ENCODE results near the gene TRIM22. TPM values are rescaled to one million over a fixed set of nuclear protein-coding genes. Genes with fewer than 3 reads are reported as not detected.

TRIM22 gene
- total and polyA plus RNA-seq, 2 experiments from 2014 or later = 0.32 TPM; not detected in 1

GRCh38 chr11:5691964-5692361 is 2.4 kb downstream of the TRIM22 start:
- Histone ChIP-seq H3K36me3 (no peaks in the 10 kb centered on the region), H3K27ac (no peak overlapping the region), H3K4me1 (ENCODE audit: low read depth) (no peaks in the 10 kb centered on the region), H3K9me3 (ENCODE audit: low read depth) (no peaks in the 10 kb centered on the region), H3K27me3 (no peaks in the 10 kb centered on the region), H3K4me3 (no peak overlapping the region)
- TF ChIP-seq, protein P1, sequence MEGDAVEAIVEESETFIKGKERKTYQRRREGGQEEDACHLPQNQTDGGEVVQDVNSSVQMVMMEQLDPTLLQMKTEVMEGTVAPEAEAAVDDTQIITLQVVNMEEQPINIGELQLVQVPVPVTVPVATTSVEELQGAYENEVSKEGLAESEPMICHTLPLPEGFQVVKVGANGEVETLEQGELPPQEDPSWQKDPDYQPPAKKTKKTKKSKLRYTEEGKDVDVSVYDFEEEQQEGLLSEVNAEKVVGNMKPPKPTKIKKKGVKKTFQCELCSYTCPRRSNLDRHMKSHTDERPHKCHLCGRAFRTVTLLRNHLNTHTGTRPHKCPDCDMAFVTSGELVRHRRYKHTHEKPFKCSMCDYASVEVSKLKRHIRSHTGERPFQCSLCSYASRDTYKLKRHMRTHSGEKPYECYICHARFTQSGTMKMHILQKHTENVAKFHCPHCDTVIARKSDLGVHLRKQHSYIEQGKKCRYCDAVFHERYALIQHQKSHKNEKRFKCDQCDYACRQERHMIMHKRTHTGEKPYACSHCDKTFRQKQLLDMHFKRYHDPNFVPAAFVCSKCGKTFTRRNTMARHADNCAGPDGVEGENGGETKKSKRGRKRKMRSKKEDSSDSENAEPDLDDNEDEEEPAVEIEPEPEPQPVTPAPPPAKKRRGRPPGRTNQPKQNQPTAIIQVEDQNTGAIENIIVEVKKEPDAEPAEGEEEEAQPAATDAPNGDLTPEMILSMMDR (IDR thresholded peaks at IDR 0.05; ENCODE audit: low read depth, low read length) = no peak
- no peak for DNase-seq (ENCODE audit: low read depth in 1 of 2, low spot score in 1 of 2)

GRCh38 chr11:5694642-5695041 is 5.1 kb downstream of the TRIM22 start:
- TF ChIP-seq, protein P1 (IDR thresholded peaks at IDR 0.05; ENCODE audit: low read depth, low read length) = no peak
- no peak for DNase-seq (ENCODE audit: low read depth in 1 of 2, low spot score in 1 of 2)
- Histone ChIP-seq H3K9me3 (ENCODE audit: low read depth) (no peaks in the 10 kb centered on the region), H3K4me3 (no peak overlapping the region), H3K27me3 (no peaks in the 10 kb centered on the region), H3K4me1 (ENCODE audit: low read depth) (no peaks in the 10 kb centered on the region), H3K27ac (no peak overlapping the region), H3K36me3 (no peaks in the 10 kb centered on the region)

- no peak overlapping the region for H3K27ac ChIP-seq
- H3K4me3 ChIP-seq = no peak overlapping the region
- H3K27me3 ChIP-seq = no peaks in the 10 kb centered on the region
- no peaks in the 10 kb centered on the region for H3K4me1 ChIP-seq (ENCODE audit: low read depth)
- H3K9me3 ChIP-seq (ENCODE audit: low read depth) = no peaks in the 10 kb centered on the region
- TF ChIP-seq, protein P1 (IDR thresholded peaks at IDR 0.05; ENCODE audit: low read depth, low read length) = no peak
- H3K36me3 ChIP-seq = no peaks in the 10 kb centered on the region
- DNase-seq (ENCODE audit: low read depth in 1 of 2, low spot score in 1 of 2) = no peak
Measured at GRCh38 chr11:5695580-5695979, 6.0 kb downstream of the TRIM22 start.

- no peak for DNase-seq (ENCODE audit: low read depth in 1 of 2, low spot score in 1 of 2)
- no peaks in the 10 kb centered on the region for H3K36me3 ChIP-seq
- no peaks in the 10 kb centered on the region for H3K27me3 ChIP-seq
- H3K9me3 ChIP-seq (ENCODE audit: low read depth) = no peaks in the 10 kb centered on the region
- H3K4me1 ChIP-seq (ENCODE audit: low read depth) = no peaks in the 10 kb centered on the region
- no peak overlapping the region for H3K4me3 ChIP-seq
- no peak overlapping the region for H3K27ac ChIP-seq
- TF ChIP-seq, protein P1 (IDR thresholded peaks at IDR 0.05; ENCODE audit: low read depth, low read length) = no peak
Measured at GRCh38 chr11:5696210-5696609, 6.6 kb downstream of the TRIM22 start.

GRCh38 chr11:5698281-5698680 is 8.7 kb downstream of the TRIM22 start:
- H3K27me3 ChIP-seq = no peaks in the 10 kb centered on the region
- H3K27ac ChIP-seq = no peak overlapping the region
- DNase-seq (ENCODE audit: low read depth in 1 of 2, low spot score in 1 of 2) = no peak
- TF ChIP-seq, protein P1 (IDR thresholded peaks at IDR 0.05; ENCODE audit: low read depth, low read length) = no peak
- H3K36me3 ChIP-seq = no peaks in the 10 kb centered on the region
- no peaks in the 10 kb centered on the region for H3K9me3 ChIP-seq (ENCODE audit: low read depth)
- H3K4me1 ChIP-seq (ENCODE audit: low read depth) = no peaks in the 10 kb centered on the region
- H3K4me3 ChIP-seq = no peak overlapping the region

Data from cardiac muscle cell (in vitro differentiated cells and primary cell).